ENCODE measurements around the gene RAB7A.

RAB7A gene

GRCh38 chr3:128835096-128835495 lies 109.1 kb downstream of the RAB7A start:
- H3K4me3 ChIP-seq (ENCODE audit: low read depth, low read length): no peak overlapping the region
- no peak for TF ChIP-seq CTCF (IDR thresholded peaks at IDR 0.05; ENCODE audit: low read depth, low read length)
- no peak for DNase-seq (ENCODE audit: low read depth, low spot score)
- in situ Hi-C loops (cut with HindIII; ENCODE audit: low sequenced_read_pairs): no loop called here

GRCh38 chr3:128841926-128842920 lies 116.2 kb downstream of the RAB7A start:
- in situ Hi-C loops (cut with HindIII; ENCODE audit: low sequenced_read_pairs): no loop called here

DNA sequence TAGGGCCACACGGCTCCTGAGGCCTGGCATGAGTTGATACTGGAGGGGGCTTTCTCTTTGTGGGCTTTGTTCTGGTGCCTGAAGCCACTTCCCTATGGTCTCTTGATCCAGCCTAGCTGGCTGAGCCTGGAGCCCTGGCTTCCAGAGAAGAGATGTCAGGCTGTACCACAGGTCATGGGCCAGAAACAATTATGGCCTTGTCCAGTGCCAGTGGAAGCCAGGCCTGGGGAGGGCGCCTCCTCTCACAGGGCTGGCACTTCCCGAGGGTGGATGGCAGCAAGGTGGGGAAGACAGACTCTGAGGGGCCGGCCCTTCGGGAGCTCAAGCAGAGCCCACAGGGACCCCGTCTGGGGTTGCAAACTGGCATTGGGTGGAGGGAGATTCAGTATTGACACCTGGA lies 118.5 kb downstream of the RAB7A start:
- no peak overlapping the region for H3K4me3 ChIP-seq (ENCODE audit: low read depth, low read length)
- no peak for DNase-seq (ENCODE audit: low read depth, low spot score)

More at GRCh38 chr3:128841926-128842920, 116.2 kb downstream of the RAB7A start:
- H3K4me3 ChIP-seq (ENCODE audit: low read depth, low read length): no peak overlapping the region
- no peak for TF ChIP-seq CTCF (IDR thresholded peaks at IDR 0.05; ENCODE audit: low read depth, low read length)
- DNase-seq (ENCODE audit: low read depth, low spot score): no peak

GRCh38 chr3:128845119-128845777 lies 119.3 kb downstream of the RAB7A start:
- peak; percentile 41 for TF ChIP-seq CTCF (IDR thresholded peaks at IDR 0.05; ENCODE audit: low read depth, low read length)

More for the DNA sequence above, 118.5 kb downstream of the RAB7A start:
- no peak for TF ChIP-seq CTCF (IDR thresholded peaks at IDR 0.05; ENCODE audit: low read depth, low read length)
- in situ Hi-C loops (cut with HindIII; ENCODE audit: low sequenced_read_pairs): no loop called here

DNA sequence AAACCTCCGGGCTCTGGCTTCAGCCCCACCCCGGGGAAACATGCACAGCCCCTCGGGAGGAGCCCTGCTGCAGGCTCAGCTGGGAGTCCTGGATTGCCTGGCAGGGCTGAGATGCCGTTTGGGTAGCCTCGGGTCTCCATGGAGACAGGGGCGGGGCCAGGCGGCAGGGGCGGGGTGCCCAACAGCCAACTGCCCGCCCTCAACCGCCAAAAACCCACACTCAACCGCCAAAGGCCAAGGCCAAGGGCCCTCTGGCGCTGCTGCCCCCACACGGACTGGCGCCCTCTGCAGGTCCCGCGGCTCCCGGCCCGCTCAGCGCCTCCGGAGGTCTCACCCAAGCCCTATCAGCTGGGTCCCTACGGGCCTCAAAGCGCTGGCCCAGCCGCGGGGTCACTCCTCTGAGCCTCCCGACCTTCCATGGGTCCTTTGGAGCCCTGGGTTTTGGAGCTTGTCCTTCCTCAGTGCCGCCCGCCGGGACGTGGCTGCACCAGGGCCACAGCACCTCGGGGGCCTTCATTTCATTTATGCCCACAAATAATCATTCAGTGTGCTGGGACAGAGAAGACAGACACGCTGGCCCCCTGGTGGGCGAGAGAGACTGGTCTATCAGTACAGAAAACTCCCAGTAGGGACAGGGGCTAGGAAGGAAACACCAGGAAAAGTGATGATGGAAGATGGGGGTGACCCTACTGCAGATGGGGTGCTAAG lies 119.9 kb downstream of the RAB7A start:
- peak overlapping the region; percentile 28 for H3K4me3 ChIP-seq (ENCODE audit: low read depth, low read length)
- DNase-seq (ENCODE audit: low read depth, low spot score): peak; percentile 60
- TF ChIP-seq CTCF (IDR thresholded peaks at IDR 0.05; ENCODE audit: low read depth, low read length): peak; percentile 42
- in situ Hi-C loops (cut with HindIII; ENCODE audit: low sequenced_read_pairs): no loop called here

More at GRCh38 chr3:128845119-128845777, 119.3 kb downstream of the RAB7A start:
- in situ Hi-C loops (cut with HindIII; ENCODE audit: low sequenced_read_pairs): no loop called here
- DNase-seq (ENCODE audit: low read depth, low spot score): no peak
- peak overlapping the region; percentile 28 for H3K4me3 ChIP-seq (ENCODE audit: low read depth, low read length)

- in situ Hi-C loops (cut with HindIII; ENCODE audit: low sequenced_read_pairs): no loop called here
- no peak overlapping the region for H3K4me3 ChIP-seq (ENCODE audit: low read depth, low read length)
- no peak for DNase-seq (ENCODE audit: low read depth, low spot score)
- no peak for TF ChIP-seq CTCF (IDR thresholded peaks at IDR 0.05; ENCODE audit: low read depth, low read length)
These were observed 120.5 kb downstream of the RAB7A start for GRCh38 chr3:128846486-128846891.

All from astrocyte of the spinal cord (primary cell).